Anterior cingulate cortex (tissue), 58 donors: Measurements from ENCODE around the gene ZNF275.
A peak's percentile ranks its signal among the peaks of the same experiment; 100 is the strongest.

Source experiments
- DNase-seq, 58 donors: peaks; one replicate each; lab custom pipeline; 2025; lab: John Stamatoyannopoulos, UW

The ZNF275 gene

GRCh38 chrX:153351981-153352380, 18.0 kb downstream of the ZNF275 start:
- no peak for DNase-seq

- DNase-seq, result no peak
Observed at GRCh38 chrX:153352858-153353257, 18.9 kb downstream of the ZNF275 start.

- no peak for DNase-seq
Observed at GRCh38 chrX:153353416-153353815, 19.5 kb downstream of the ZNF275 start.

GRCh38 chrX:153357877-153358276, 23.9 kb downstream of the ZNF275 start:
- DNase-seq, result no peak

- no peak for DNase-seq
Observed at GRCh38 chrX:153361781-153362397, 27.9 kb downstream of the ZNF275 start.

- DNase-seq, result no peak
Observed at GRCh38 chrX:153365670-153366069, 31.7 kb downstream of the ZNF275 start.

- no peak for DNase-seq
Observed at GRCh38 chrX:153366119-153366518, 32.2 kb downstream of the ZNF275 start.

- DNase-seq, result no peak
Observed at GRCh38 chrX:153366878-153367538, 33.1 kb downstream of the ZNF275 start.

GRCh38 chrX:153370293-153371055, 36.5 kb downstream of the ZNF275 start:
- no peak for DNase-seq

GRCh38 chrX:153371256-153371655, 37.3 kb downstream of the ZNF275 start:
- DNase-seq, result no peak

GRCh38 chrX:153372949-153373348, 39.0 kb downstream of the ZNF275 start:
- no peak for DNase-seq

GRCh38 chrX:153374426-153374825, 40.5 kb downstream of the ZNF275 start:
- no peak for DNase-seq

GRCh38 chrX:153375571-153375970, 41.6 kb downstream of the ZNF275 start:
- no peak for DNase-seq

- DNase-seq, result no peak
Observed at GRCh38 chrX:153377727-153378126, 43.8 kb downstream of the ZNF275 start.

GRCh38 chrX:153378607-153379006, 44.7 kb downstream of the ZNF275 start:
- DNase-seq, result no peak

GRCh38 chrX:153379508-153379907, 45.6 kb downstream of the ZNF275 start:
- DNase-seq, result no peak

- no peak for DNase-seq
Observed at GRCh38 chrX:153379971-153380581, 46.1 kb downstream of the ZNF275 start.

GRCh38 chrX:153380691-153381090, 46.7 kb downstream of the ZNF275 start:
- no peak for DNase-seq

GRCh38 chrX:153381684-153382532, 48.0 kb downstream of the ZNF275 start:
- DNase-seq, result peak in 34 of 58 donors; percentile 2 to 58 (median 20)
